Activated CD4-positive, alpha-beta memory T cell treated with anti-CD3 and anti-CD28 coated beads for 36 hours (primary cell): Measurements from ENCODE around the gene SPAAR. TPM values are rescaled to one million over a fixed set of nuclear protein-coding genes. Genes with fewer than 3 reads are reported as not detected.
"Not testable (repeated sequence)": the region's sequence is repeated elsewhere in the genome, so short reads cannot be mapped to it uniquely, and the experiment has no call there.

Experiments used
- CTCF ChIA-PET: fragments of 350-600 bp; sonication (Branson Sonifier 250); formaldehyde crosslinking; loops from one replicate; lab custom pipeline; 2021; ENCODE audit warnings: antibody characterized with exemption, inconsistent platforms; lab: Charles Lee
- POLR2A ChIA-PET: fragments of 350-600 bp; sonication (Branson Sonifier 250); formaldehyde crosslinking; loops from one replicate; lab custom pipeline; 2021; ENCODE audit warnings: antibody characterized with exemption; lab: Charles Lee
- DNase-seq: peaks from one replicate; pipeline ENCODE4 v3.0.0-alpha.2; 2020
- H3K27ac Mint-ChIP-seq: one replicate; pipeline ENCODE4 v1.8.0; 2021; ENCODE audit warnings: mixed read lengths
- H3K27me3 Mint-ChIP-seq: one replicate; pipeline ENCODE4 v1.8.0; 2021; ENCODE audit warnings: mixed read lengths
- H3K36me3 Mint-ChIP-seq: one replicate; pipeline ENCODE4 v1.8.0; 2021; ENCODE audit warnings: mixed read lengths
- H3K4me1 Mint-ChIP-seq: one replicate; pipeline ENCODE4 v1.8.0; 2021; ENCODE audit warnings: low read depth, mixed read lengths
- H3K4me3 Mint-ChIP-seq: one replicate; pipeline ENCODE4 v1.8.0; 2021; ENCODE audit warnings: mild to moderate bottlenecking, mixed read lengths
- H3K9me3 Mint-ChIP-seq: one replicate; pipeline ENCODE4 v1.8.0; 2021; ENCODE audit warnings: mixed read lengths
- intact Hi-C: fragments of 100-400 bp; cut with micrococcal nuclease; formaldehyde crosslinking; loops from one replicate; pipeline ENCODE4 v1.15.1; 2023
- total RNA-seq, 2 experiments: library from RNA; stranded (reverse); gene quantifications; one replicate each; pipeline ENCODE4 v1.2.3, GENCODE V29; 2021

Gene SPAAR
- total RNA-seq, 2 experiments from 2014 or later, result not detected

DNA sequence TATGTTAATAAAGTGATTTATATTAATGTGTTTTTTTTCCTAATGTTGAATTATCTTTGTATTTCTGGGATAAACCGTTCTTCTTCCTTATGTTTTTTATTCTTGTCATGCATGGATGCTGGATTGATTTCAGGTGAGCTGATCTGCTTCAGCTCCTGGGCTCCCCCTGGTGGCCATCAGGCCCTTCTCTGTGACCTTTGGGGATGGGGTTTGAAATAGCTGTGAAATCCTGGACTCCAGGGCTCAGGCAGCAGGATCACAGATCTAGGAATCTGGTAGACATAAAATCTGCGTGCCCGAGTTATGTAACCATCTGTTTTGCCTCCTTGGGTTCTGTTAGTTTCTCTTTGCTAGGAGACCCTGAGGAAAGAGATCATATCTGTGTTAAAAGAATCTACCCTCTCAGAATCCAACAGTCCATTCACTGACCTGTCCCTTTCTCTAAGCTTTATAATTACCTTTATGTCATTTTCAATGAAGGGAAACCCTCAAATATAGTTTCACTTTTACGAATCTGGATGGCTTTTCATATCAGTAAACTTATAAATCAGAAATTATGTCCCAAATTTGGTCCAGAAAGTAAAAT lies 26.9 kb upstream of the SPAAR start:
- no peaks in the 10 kb centered on the region for H3K27me3 Mint-ChIP-seq

DNA sequence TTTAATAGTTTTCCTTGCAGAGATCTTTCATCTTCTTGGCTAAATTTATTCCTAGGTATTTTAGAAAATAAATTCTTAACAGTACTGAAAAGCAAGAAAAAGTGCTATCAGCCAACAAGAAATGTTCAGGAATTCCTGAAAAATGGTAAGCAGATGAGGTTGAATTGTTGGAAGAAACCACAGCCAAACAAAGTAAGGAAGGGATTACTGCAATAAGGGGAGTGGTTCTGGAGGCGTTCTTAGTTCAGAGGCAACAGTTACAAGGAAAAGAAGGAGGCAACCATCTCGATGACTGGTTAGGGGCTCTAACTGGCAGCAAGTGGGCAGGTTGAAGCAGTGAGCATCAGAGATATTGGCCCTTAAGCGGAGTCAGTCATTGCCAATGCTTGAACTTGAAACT lies 26.3 kb upstream of the SPAAR start:
- POLR2A ChIA-PET, result no interaction called here
- H3K36me3 Mint-ChIP-seq, result no peaks in the 10 kb centered on the region
- CTCF ChIA-PET, result interaction anchor here (0.9 to 3.0 kb wide), 22 partner anchors 9 to 264 kb away, joined by 3 to 66 read pairs (median 9); partner anchors contain the start of genes CREB3, HINT2, NPR2 and TLN1

More for the DNA sequence above, 26.9 kb upstream of the SPAAR start:
- peaks cover 6% of the 10 kb centered on the region for H3K9me3 Mint-ChIP-seq
- DNase-seq, result peak; percentile 84
- H3K27ac Mint-ChIP-seq, result no peak overlapping the region
- no peak overlapping the region for H3K4me3 Mint-ChIP-seq
- H3K36me3 Mint-ChIP-seq, result peaks cover 4% of the 10 kb centered on the region
- no peaks in the 10 kb centered on the region for H3K4me1 Mint-ChIP-seq
- intact Hi-C loops, result loop anchor here (1.0 to 10.0 kb wide), 3 partner anchors 56 to 278 kb away; partner anchors contain the start of gene TESK1
- POLR2A ChIA-PET, result interaction anchor here (1.3 kb wide), 1 partner anchor 94 kb away, joined by 3 read pairs; no protein-coding TSS in a partner anchor
- CTCF ChIA-PET, result interaction anchor here (0.5 to 3.0 kb wide), 50 partner anchors 9 to 767 kb away, joined by 3 to 66 read pairs (median 6); partner anchors contain the start of genes ATOSB, CCDC107, CREB3 and FAM221B

DNA sequence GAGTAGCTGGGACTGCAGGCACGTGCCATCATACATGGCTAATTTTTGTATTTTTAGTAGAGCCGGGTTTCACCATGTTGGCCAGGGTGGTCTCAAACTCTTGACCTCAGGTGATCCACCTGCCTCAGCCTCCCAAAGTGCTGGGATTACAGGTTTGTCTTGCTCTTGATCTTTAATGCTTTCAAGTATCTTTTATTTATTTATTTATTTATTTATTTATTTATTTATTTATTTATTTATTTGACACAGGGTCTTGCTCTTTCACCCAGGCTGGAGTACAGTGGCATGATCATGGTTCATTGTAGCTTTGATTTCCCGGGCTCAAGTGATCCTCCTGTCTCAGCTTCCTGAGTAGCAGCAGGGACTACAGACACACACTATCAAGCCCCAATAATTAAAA lies 24.4 kb upstream of the SPAAR start:
- POLR2A ChIA-PET, H3K27ac Mint-ChIP-seq, DNase-seq, H3K36me3 Mint-ChIP-seq, H3K4me1 Mint-ChIP-seq, H3K4me3 Mint-ChIP-seq, H3K9me3 Mint-ChIP-seq, H3K27me3 Mint-ChIP-seq: not testable (repeated sequence)
- intact Hi-C loops, result loop anchor here (10.0 kb wide), 1 partner anchor 280 kb away; the partner anchor contains the start of gene TESK1
- CTCF ChIA-PET, result interaction anchor here (1.2 to 1.5 kb wide), 3 partner anchors 59 to 96 kb away, joined by 4 to 12 read pairs (median 7); no protein-coding TSS in a partner anchor

More for the DNA sequence above, 26.3 kb upstream of the SPAAR start:
- no peaks in the 10 kb centered on the region for H3K27me3 Mint-ChIP-seq
- DNase-seq, result no peak
- no peaks in the 10 kb centered on the region for H3K9me3 Mint-ChIP-seq
- no peaks in the 10 kb centered on the region for H3K4me1 Mint-ChIP-seq
- H3K4me3 Mint-ChIP-seq, result no peak overlapping the region
- no peak overlapping the region for H3K27ac Mint-ChIP-seq
- intact Hi-C loops, result loop anchor here (1.0 to 10.0 kb wide), 3 partner anchors 57 to 278 kb away; partner anchors contain the start of gene TESK1

DNA sequence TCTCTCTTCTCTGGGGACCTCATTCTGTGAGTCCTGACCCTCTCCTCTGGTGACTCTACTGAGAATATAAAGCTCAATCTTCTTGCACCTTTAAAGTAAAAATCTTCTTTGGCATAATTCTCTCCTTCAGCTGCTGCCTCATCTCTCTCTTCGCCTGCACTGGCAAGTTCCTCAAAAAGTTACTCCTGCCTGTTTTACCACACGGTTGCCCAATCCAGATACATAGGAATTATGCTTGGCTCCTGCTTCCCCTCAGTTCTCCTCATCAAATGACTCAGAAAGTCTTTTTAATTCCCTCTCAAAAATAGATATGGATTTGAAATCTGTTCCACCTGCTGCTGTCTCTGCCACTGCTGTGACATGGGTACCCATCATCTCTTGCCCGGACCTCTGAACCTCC lies 17.6 kb upstream of the SPAAR start:
- no peak overlapping the region for H3K27ac Mint-ChIP-seq

DNA sequence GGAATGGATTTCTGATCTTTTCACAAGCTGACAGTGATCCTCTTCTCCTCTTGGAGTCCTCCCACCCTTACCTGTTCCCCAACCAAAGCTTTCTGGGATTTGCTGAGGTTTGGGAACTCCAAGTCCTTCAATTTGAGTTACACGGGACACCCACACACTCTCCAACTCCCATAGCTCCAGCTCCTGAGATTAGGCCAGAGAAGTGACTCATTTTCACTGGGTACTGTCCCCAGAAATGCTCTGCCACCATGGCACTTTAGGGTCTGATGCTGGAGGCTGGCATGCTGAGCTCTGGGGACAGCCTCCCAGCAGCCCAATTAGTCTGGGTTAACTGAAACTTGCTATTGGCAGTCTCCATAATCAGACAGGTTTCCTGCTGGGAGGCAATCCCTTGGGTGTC lies 17.2 kb upstream of the SPAAR start:
- POLR2A ChIA-PET, result no interaction called here

More for the DNA sequence above, 17.6 kb upstream of the SPAAR start:
- ChIA-PET CTCF (interaction anchor here (1.1 to 1.5 kb wide), 4 partner anchors 9 to 14 kb away, joined by 3 to 13 read pairs (median 4); partner anchors contain the start of gene HRCT1), POLR2A (no interaction called here)
- H3K4me3 Mint-ChIP-seq, result no peak overlapping the region
- H3K27me3 Mint-ChIP-seq, result peaks cover 11% of the 10 kb centered on the region
- intact Hi-C loops, result no loop called here
- H3K9me3 Mint-ChIP-seq, result no peaks in the 10 kb centered on the region
- no peak for DNase-seq
- H3K4me1 Mint-ChIP-seq, result no peaks in the 10 kb centered on the region
- H3K36me3 Mint-ChIP-seq, result no peaks in the 10 kb centered on the region

DNA sequence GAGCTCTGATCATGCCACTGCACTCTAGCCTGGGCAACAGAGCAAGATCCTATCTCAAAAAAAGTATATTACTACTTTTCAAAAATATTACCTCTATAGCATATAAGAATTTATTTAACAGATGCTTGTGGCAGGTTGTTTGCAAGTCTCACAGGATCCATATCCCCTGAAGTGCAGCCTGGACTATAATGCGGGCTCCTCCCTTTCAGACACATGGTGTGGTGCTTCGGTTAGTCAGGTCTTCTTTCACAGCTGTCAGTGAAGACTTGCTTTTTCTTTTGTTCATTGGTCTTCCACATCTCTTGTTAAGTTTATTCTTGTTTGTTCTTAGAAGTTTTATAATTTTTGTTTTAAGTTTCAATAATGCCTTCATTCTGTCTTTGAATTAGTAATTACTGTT lies 12.7 kb upstream of the SPAAR start:
- no peak for DNase-seq
- ChIA-PET POLR2A (no interaction called here), CTCF (interaction anchor here (1.2 to 3.2 kb wide), 5 partner anchors 14 to 49 kb away, joined by 5 to 15 read pairs (median 11); no protein-coding TSS in a partner anchor)
- H3K9me3 Mint-ChIP-seq, result no peaks in the 10 kb centered on the region
- H3K27me3 Mint-ChIP-seq, result peaks cover 13% of the 10 kb centered on the region
- no peaks in the 10 kb centered on the region for H3K4me1 Mint-ChIP-seq
- no peaks in the 10 kb centered on the region for H3K36me3 Mint-ChIP-seq
- no peak overlapping the region for H3K4me3 Mint-ChIP-seq
- intact Hi-C loops, result no loop called here
- no peak overlapping the region for H3K27ac Mint-ChIP-seq

More for the DNA sequence above, 17.2 kb upstream of the SPAAR start:
- CTCF ChIA-PET, result interaction anchor here (1.1 to 1.5 kb wide), 4 partner anchors 10 to 13 kb away, joined by 3 to 13 read pairs (median 4); partner anchors contain the start of gene HRCT1
- Mint-ChIP-seq H3K27me3 (peaks cover 11% of the 10 kb centered on the region), H3K27ac (no peak overlapping the region), H3K4me3 (no peak overlapping the region), H3K4me1 (no peaks in the 10 kb centered on the region), H3K36me3 (no peaks in the 10 kb centered on the region), H3K9me3 (no peaks in the 10 kb centered on the region)
- DNase-seq, result no peak
- intact Hi-C loops, result no loop called here

DNA sequence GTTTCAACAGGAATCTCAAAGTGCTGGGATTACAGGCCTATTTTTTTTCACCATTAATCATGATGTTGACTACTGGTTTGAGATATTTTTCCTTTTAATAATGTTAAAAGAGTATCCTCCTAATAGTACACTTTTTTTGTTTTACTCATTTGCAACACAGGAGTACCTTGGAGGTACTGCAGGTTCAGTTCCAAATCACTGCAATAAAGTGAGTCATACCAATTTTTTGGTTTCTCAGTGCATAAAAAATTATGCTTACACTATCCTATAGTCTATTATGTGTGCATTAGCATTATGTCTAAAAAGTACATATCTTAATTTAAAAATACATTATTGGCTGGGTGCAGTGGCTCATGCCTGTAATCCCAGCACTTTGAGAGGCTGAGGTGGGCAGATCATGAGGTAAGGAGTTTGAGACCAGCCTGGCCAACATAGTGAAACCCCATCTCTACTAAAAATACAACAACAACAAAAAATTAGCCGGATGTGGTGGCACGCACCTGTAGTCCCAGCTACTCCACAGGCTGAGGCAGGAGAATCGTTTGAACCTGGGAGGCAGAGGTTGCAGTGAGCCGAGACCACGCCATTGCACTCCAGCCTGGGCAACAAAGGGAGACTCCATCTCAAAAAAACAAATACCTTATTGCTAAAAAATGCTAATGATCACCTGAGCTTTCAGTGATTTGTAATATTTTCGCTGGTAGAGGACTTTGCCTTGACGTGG lies 11.8 kb upstream of the SPAAR start:
- H3K4me1 Mint-ChIP-seq, H3K36me3 Mint-ChIP-seq, DNase-seq, H3K27ac Mint-ChIP-seq, POLR2A ChIA-PET, H3K4me3 Mint-ChIP-seq, H3K27me3 Mint-ChIP-seq, H3K9me3 Mint-ChIP-seq, intact Hi-C loops: not testable (repeated sequence)
- CTCF ChIA-PET, result interaction anchor here (0.9 to 2.5 kb wide), 5 partner anchors 14 to 108 kb away, joined by 3 to 13 read pairs (median 5); no protein-coding TSS in a partner anchor

DNA sequence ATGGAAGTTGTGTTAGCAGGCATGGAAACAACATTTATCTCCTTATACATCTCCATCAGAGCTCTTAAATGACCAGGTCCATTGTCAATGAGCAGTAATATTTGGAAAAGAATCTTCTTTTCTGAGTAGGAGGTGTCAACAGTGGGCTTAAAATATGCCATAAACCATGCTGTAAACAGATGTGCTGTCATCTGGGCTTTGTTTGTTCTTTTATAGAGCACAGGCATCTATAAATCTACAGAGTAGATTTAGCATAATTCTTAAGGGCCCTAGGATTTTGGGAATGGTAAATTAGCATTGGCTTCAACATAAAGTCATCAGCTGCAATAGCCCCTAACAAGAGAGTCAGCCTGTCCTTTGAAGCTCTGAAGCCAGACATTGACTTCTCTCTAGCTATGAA lies 11.0 kb upstream of the SPAAR start:
- no peaks in the 10 kb centered on the region for H3K9me3 Mint-ChIP-seq
- CTCF ChIA-PET, result interaction anchor here (0.9 to 2.5 kb wide), 6 partner anchors 13 to 110 kb away, joined by 3 to 13 read pairs (median 4); no protein-coding TSS in a partner anchor
- no peak overlapping the region for H3K27ac Mint-ChIP-seq
- H3K4me3 Mint-ChIP-seq, result no peak overlapping the region
- H3K4me1 Mint-ChIP-seq, result peaks cover 6% of the 10 kb centered on the region
- H3K27me3 Mint-ChIP-seq, result peaks cover 9% of the 10 kb centered on the region
- DNase-seq, result no peak
- H3K36me3 Mint-ChIP-seq, result no peaks in the 10 kb centered on the region
- POLR2A ChIA-PET, result no interaction called here
- intact Hi-C loops, result no loop called here

DNA sequence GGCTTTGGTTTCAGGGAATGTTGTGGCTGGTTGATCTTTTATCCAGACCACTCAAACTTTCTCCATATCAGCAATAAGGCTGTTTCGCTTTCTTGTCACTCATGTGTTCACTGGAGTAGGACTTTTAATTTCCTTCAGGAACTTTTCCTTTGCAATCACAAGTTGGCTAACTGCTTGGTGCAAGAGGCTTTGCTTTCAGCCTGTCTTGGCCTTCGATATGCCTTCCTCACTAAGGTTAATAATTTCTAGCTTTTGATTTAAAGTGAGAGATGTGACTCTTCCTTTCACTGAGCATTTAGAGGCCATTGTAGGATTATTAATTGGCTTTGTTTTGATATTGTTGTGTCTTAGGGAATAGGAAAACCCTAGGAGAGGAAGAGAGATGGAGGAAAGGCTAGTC lies 10.3 kb upstream of the SPAAR start:
- ChIA-PET POLR2A (no interaction called here), CTCF (interaction anchor here (0.9 to 2.5 kb wide), 4 partner anchors 12 to 109 kb away, joined by 3 to 13 read pairs (median 7); no protein-coding TSS in a partner anchor)
- intact Hi-C loops, result no loop called here
- no peak overlapping the region for H3K4me3 Mint-ChIP-seq
- peaks cover 9% of the 10 kb centered on the region for H3K27me3 Mint-ChIP-seq
- no peaks in the 10 kb centered on the region for H3K36me3 Mint-ChIP-seq
- no peak for DNase-seq
- no peak overlapping the region for H3K27ac Mint-ChIP-seq
- H3K9me3 Mint-ChIP-seq, result no peaks in the 10 kb centered on the region
- peaks cover 9% of the 10 kb centered on the region for H3K4me1 Mint-ChIP-seq

DNA sequence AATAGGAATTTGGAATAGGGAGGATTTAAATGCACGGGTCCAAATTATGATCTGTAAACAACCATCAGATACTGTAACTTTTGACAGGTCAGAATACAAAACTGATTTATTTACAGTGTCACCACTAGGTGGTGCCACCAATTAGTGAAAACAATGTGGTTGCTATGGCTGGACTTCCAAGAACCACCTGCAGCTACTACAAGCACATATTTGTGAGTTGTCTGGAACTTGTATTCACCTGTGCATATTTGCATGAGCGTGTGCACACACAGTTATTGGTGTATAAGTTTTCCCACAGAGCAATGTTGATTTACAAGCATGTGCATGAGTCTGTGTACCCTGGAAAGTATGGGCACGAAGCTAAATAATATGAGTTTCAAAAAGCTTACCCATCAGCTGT lies 6.2 kb upstream of the SPAAR start:
- no peaks in the 10 kb centered on the region for H3K36me3 Mint-ChIP-seq
- H3K27me3 Mint-ChIP-seq, result peaks cover 4% of the 10 kb centered on the region
- DNase-seq, result peak; percentile 31
- intact Hi-C loops, result loop anchor here (1.0 to 2.0 kb wide), 2 partner anchors 42 to 120 kb away; no protein-coding TSS in a partner anchor
- ChIA-PET POLR2A (no interaction called here), CTCF (interaction anchor here (0.6 to 4.7 kb wide), 25 partner anchors 9 to 140 kb away, joined by 3 to 101 read pairs (median 6); partner anchors contain the start of genes FAM221B, OR2S2 and TMEM8B)
- no peaks in the 10 kb centered on the region for H3K9me3 Mint-ChIP-seq
- H3K4me1 Mint-ChIP-seq, result peaks cover 25% of the 10 kb centered on the region
- no peak overlapping the region for H3K4me3 Mint-ChIP-seq
- no peak overlapping the region for H3K27ac Mint-ChIP-seq

DNA sequence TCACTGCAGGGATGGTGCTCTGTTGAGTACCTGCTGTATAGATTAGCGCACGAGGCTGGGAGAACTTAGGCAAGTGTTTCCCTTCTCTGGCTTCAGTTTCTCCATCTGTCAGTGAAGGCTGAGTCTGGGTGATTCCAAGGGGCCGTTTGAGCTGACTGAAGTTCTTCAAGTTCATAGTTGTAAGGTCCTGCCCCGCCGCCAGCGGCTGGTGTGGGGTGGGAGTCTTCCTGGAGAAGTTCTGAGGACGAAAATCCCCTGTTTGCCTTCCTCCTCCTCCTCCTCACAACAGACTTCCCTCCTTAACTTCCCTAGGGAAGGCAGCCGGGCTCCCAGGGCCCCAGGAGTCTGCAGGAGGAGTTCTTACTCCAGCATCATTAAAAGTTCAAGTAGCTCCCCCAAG lies 5.0 kb upstream of the SPAAR start:
- peaks cover 38% of the 10 kb centered on the region for H3K4me1 Mint-ChIP-seq
- H3K27ac Mint-ChIP-seq, result no peak overlapping the region
- ChIA-PET CTCF (interaction anchor here (0.9 to 4.7 kb wide), 5 partner anchors 13 to 120 kb away, joined by 4 to 55 read pairs (median 14); no protein-coding TSS in a partner anchor), POLR2A (no interaction called here)
- no peak for DNase-seq
- H3K27me3 Mint-ChIP-seq, result peaks cover 4% of the 10 kb centered on the region
- H3K4me3 Mint-ChIP-seq, result no peak overlapping the region
- intact Hi-C loops, result no loop called here
- H3K36me3 Mint-ChIP-seq, result no peaks in the 10 kb centered on the region
- no peaks in the 10 kb centered on the region for H3K9me3 Mint-ChIP-seq
